ENCODE measurements around the gene GTSE1. TPM values are rescaled to one million over a fixed set of nuclear protein-coding genes. Genes with fewer than 3 reads are reported as not detected.

The GTSE1 gene
- polyA plus RNA-seq, 3 donors = 0.04 TPM; not detected in 2

GRCh38 chr22:46295277-46295971 is 1.2 kb upstream of the GTSE1 start:
- Histone ChIP-seq H3K4me2 (replicated peaks; ENCODE audit: extremely low read depth, low read length, poor library complexity, severe bottlenecking) (peak overlapping the region; percentile 95), H3K27ac (ENCODE audit: low read depth in 1 of 2, low read length in 2 of 2) (peak overlapping the region; percentile 90 to 96), H3K36me3 (replicated peaks in 1 of 2; ENCODE audit: control insufficient read depth in 1 of 2, insufficient read depth in 2 of 2, low read length in 2 of 2) (peaks cover 10 to 34% of the 10 kb centered on the region in 2 donors), H3K9ac (ENCODE audit: insufficient read depth, low read length, poor library complexity, severe bottlenecking) (peak overlapping the region; percentile 75), H4K20me1 (ENCODE audit: insufficient read depth, low read length) (no peaks in the 10 kb centered on the region), H3K79me2 (ENCODE audit: insufficient read depth, low read length) (peaks cover 34% of the 10 kb centered on the region), H3K27me3 (ENCODE audit: control insufficient read depth in 2 of 2, insufficient read depth in 2 of 2, low read length in 2 of 2) (no peaks in the 10 kb centered on the region), H2AFZ (ENCODE audit: insufficient read depth, low read depth, low read length, poor library complexity, severe bottlenecking) (peak overlapping the region; percentile 89), H3K9me3 (replicated peaks in 1 of 2; ENCODE audit: control insufficient read depth in 1 of 2, insufficient read depth in 1 of 2, low read length in 2 of 2) (peaks cover 0 to 9% of the 10 kb centered on the region in 2 donors), H3K4me3 (replicated peaks in 1 of 3; ENCODE audit: low read depth in 2 of 3, low read length in 3 of 3) (peak overlapping the region in 2 of 3 experiments; percentile 74 to 84), H3K4me1 (ENCODE audit: control insufficient read depth in 1 of 2, insufficient read depth in 2 of 2, low read length in 2 of 2) (peaks cover 35 to 47% of the 10 kb centered on the region in 2 donors)
- peak overlapping the region; percentile 83 to 92 for H3K4me3 Mint-ChIP-seq
- H3K9me3 Mint-ChIP-seq = peaks cover 5 to 11% (median 8%) of the 10 kb centered on the region in 7 donors
- no peak for DNase-seq
- peaks cover 0 to under 1% (median 0%) of the 10 kb centered on the region in 3 donors for H3K27me3 Mint-ChIP-seq (ENCODE audit: low read depth in 3 of 3)
- intact Hi-C loops (cut with micrococcal nuclease) = loop anchor here (10.0 kb wide), 2 partner anchors 261 to 301 kb away; no protein-coding TSS in a partner anchor
- H3K36me3 Mint-ChIP-seq = peaks cover 25 to 44% of the 10 kb centered on the region in 2 donors
- 89% methylated on average over 4 of the region's 4 CpGs for WGBS (ENCODE audit: insufficient coverage)
- TF ChIP-seq, protein P1, sequence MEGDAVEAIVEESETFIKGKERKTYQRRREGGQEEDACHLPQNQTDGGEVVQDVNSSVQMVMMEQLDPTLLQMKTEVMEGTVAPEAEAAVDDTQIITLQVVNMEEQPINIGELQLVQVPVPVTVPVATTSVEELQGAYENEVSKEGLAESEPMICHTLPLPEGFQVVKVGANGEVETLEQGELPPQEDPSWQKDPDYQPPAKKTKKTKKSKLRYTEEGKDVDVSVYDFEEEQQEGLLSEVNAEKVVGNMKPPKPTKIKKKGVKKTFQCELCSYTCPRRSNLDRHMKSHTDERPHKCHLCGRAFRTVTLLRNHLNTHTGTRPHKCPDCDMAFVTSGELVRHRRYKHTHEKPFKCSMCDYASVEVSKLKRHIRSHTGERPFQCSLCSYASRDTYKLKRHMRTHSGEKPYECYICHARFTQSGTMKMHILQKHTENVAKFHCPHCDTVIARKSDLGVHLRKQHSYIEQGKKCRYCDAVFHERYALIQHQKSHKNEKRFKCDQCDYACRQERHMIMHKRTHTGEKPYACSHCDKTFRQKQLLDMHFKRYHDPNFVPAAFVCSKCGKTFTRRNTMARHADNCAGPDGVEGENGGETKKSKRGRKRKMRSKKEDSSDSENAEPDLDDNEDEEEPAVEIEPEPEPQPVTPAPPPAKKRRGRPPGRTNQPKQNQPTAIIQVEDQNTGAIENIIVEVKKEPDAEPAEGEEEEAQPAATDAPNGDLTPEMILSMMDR (IDR thresholded peaks at IDR 0.05) = no peak
- H3K27ac Mint-ChIP-seq = peak overlapping the region in 6 of 7 donors; percentile 94 to 97 (median 96)
- H3K4me1 Mint-ChIP-seq = peaks cover 49% of the 10 kb centered on the region

- H3K27me3 Mint-ChIP-seq (ENCODE audit: low read depth in 3 of 3) = no peaks in the 10 kb centered on the region
- H3K4me2 ChIP-seq (replicated peaks; ENCODE audit: extremely low read depth, low read length, poor library complexity, severe bottlenecking) = peak overlapping the region; percentile 95
- peaks cover 52% of the 10 kb centered on the region for H3K79me2 ChIP-seq (ENCODE audit: insufficient read depth, low read length)
- TF ChIP-seq, protein P1 (IDR thresholded peaks at IDR 0.05) = no peak
- peak overlapping the region; percentile 46 to 84 (median 74) for H3K4me3 ChIP-seq (replicated peaks in 1 of 3; ENCODE audit: low read depth in 2 of 3, low read length in 3 of 3)
- peaks cover 48% of the 10 kb centered on the region for H3K4me1 Mint-ChIP-seq
- peaks cover 0 to 1% of the 10 kb centered on the region in 2 donors for H3K9me3 ChIP-seq (replicated peaks in 1 of 2; ENCODE audit: control insufficient read depth in 1 of 2, insufficient read depth in 1 of 2, low read length in 2 of 2)
- peaks cover 0 to 3% (median 0%) of the 10 kb centered on the region in 7 donors for H3K9me3 Mint-ChIP-seq
- H3K36me3 Mint-ChIP-seq = peaks cover 24 to 37% of the 10 kb centered on the region in 2 donors
- no peak for DNase-seq
- no peaks in the 10 kb centered on the region for H3K27me3 ChIP-seq (ENCODE audit: control insufficient read depth in 2 of 2, insufficient read depth in 2 of 2, low read length in 2 of 2)
- H3K27ac Mint-ChIP-seq = peak overlapping the region in 2 of 7 donors; percentile 48 to 83
- peaks cover 35 to 47% of the 10 kb centered on the region in 2 donors for H3K4me1 ChIP-seq (ENCODE audit: control insufficient read depth in 1 of 2, insufficient read depth in 2 of 2, low read length in 2 of 2)
- no peak overlapping the region for H3K27ac ChIP-seq (ENCODE audit: low read depth in 1 of 2, low read length in 2 of 2)
- H4K20me1 ChIP-seq (ENCODE audit: insufficient read depth, low read length) = no peaks in the 10 kb centered on the region
- 3% methylated on average over 24 of the region's 32 CpGs for WGBS (ENCODE audit: insufficient coverage)
- intact Hi-C loops (cut with micrococcal nuclease) = loop anchor here (2.0 to 10.0 kb wide), 3 partner anchors 38 to 302 kb away; partner anchors contain the start of gene TRMU (in 1 of the 2)
- peak overlapping the region; percentile 72 to 77 for H3K4me3 Mint-ChIP-seq
- H2AFZ ChIP-seq (ENCODE audit: insufficient read depth, low read depth, low read length, poor library complexity, severe bottlenecking) = peak overlapping the region; percentile 89
- peaks cover 16 to 30% of the 10 kb centered on the region in 2 donors for H3K36me3 ChIP-seq (replicated peaks in 1 of 2; ENCODE audit: control insufficient read depth in 1 of 2, insufficient read depth in 2 of 2, low read length in 2 of 2)
- peak overlapping the region; percentile 75 for H3K9ac ChIP-seq (ENCODE audit: insufficient read depth, low read length, poor library complexity, severe bottlenecking)
These were observed 612 bp downstream of the GTSE1 start for GRCh38 chr22:46297151-46297812.
